ENCODE data around the gene LRRK2.
"Not testable (repeated sequence)": the region's sequence is repeated elsewhere in the genome, so short reads cannot be mapped to it uniquely, and the experiment has no call there.

LRRK2 gene

GRCh38 chr12:40315375-40315774, 90.6 kb downstream of the LRRK2 start:
- DNase-seq (ENCODE audit: low read depth): no peak

- DNase-seq (ENCODE audit: low read depth): no peak
Observed at GRCh38 chr12:40324261-40324660, 99.5 kb downstream of the LRRK2 start.

GRCh38 chr12:40325349-40325960, 100.7 kb downstream of the LRRK2 start:
- DNase-seq (ENCODE audit: low read depth): no peak

GRCh38 chr12:40327535-40327934, 102.7 kb downstream of the LRRK2 start:
- no peak for DNase-seq (ENCODE audit: low read depth)

- no peak for DNase-seq (ENCODE audit: low read depth)
Observed at GRCh38 chr12:40330180-40330579, 105.4 kb downstream of the LRRK2 start.

GRCh38 chr12:40331886-40332285, 107.1 kb downstream of the LRRK2 start:
- no peak for DNase-seq (ENCODE audit: low read depth)

- no peak for DNase-seq (ENCODE audit: low read depth)
Observed at GRCh38 chr12:40335991-40336390, 111.2 kb downstream of the LRRK2 start.

GRCh38 chr12:40336573-40337199, 111.9 kb downstream of the LRRK2 start:
- no peak for DNase-seq (ENCODE audit: low read depth)

- no peak for DNase-seq (ENCODE audit: low read depth)
Observed at GRCh38 chr12:40338071-40338470, 113.3 kb downstream of the LRRK2 start.

- no peak for DNase-seq (ENCODE audit: low read depth)
Observed at GRCh38 chr12:40338621-40339020, 113.8 kb downstream of the LRRK2 start.

- DNase-seq (ENCODE audit: low read depth): no peak
Observed at GRCh38 chr12:40342010-40342409, 117.2 kb downstream of the LRRK2 start.

- DNase-seq (ENCODE audit: low read depth): no peak
Observed at GRCh38 chr12:40343124-40343523, 118.3 kb downstream of the LRRK2 start.

- no peak for DNase-seq (ENCODE audit: low read depth)
Observed at GRCh38 chr12:40344312-40344711, 119.5 kb downstream of the LRRK2 start.

- DNase-seq (ENCODE audit: low read depth): no peak
Observed at GRCh38 chr12:40351976-40352375, 127.2 kb downstream of the LRRK2 start.

- DNase-seq (ENCODE audit: low read depth): no peak
Observed at GRCh38 chr12:40375076-40375475, 150.3 kb downstream of the LRRK2 start.

GRCh38 chr12:40376533-40377267, 151.9 kb downstream of the LRRK2 start:
- DNase-seq (ENCODE audit: low read depth): no peak

GRCh38 chr12:40378691-40379090, 153.9 kb downstream of the LRRK2 start:
- no peak for DNase-seq (ENCODE audit: low read depth)

- no peak for DNase-seq (ENCODE audit: low read depth)
Observed at GRCh38 chr12:40382217-40382616, 157.4 kb downstream of the LRRK2 start.

GRCh38 chr12:40387279-40387678, 162.5 kb downstream of the LRRK2 start:
- DNase-seq (ENCODE audit: low read depth): not testable (repeated sequence)

- DNase-seq (ENCODE audit: low read depth): no peak
Observed at GRCh38 chr12:40390980-40391379, 166.2 kb downstream of the LRRK2 start.

GRCh38 chr12:40393026-40393425, 168.2 kb downstream of the LRRK2 start:
- no peak for DNase-seq (ENCODE audit: low read depth)

GRCh38 chr12:40399656-40400055, 174.9 kb downstream of the LRRK2 start:
- DNase-seq (ENCODE audit: low read depth): no peak

- DNase-seq (ENCODE audit: low read depth): no peak
Observed at GRCh38 chr12:40405419-40405818, 180.6 kb downstream of the LRRK2 start.
